NCI-H526 treated with DMSO at 0.1 percent for 48 hours (cell line): ENCODE data around the gene COPS7A.

ENCODE experiments used
- DNase-seq: peaks from one replicate; lab custom pipeline; 2025; lab: John Stamatoyannopoulos, UW

The COPS7A gene

DNA sequence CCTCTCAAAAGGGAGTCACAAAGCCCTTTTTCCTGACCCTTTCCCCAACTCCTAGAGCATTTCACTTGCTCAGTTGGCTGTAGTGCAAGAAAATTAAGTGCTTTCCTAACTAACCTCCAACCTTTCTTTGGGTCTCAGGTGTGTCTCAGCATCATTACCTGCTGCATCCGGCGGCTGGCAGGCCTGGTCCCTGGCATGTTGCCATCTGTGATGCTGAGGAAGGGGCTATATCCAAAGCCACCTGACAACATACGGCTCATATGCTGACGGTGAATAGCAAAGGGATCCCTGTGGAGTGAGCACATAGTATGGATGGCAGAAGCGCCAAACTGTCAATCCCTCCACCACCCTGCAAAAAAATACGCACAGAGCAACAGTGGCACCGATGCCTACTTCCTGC is 27.9 kb downstream of the COPS7A start:
- no peak for DNase-seq

GRCh38 chr12:6752167-6752920 is 28.5 kb downstream of the COPS7A start:
- no peak for DNase-seq

DNA sequence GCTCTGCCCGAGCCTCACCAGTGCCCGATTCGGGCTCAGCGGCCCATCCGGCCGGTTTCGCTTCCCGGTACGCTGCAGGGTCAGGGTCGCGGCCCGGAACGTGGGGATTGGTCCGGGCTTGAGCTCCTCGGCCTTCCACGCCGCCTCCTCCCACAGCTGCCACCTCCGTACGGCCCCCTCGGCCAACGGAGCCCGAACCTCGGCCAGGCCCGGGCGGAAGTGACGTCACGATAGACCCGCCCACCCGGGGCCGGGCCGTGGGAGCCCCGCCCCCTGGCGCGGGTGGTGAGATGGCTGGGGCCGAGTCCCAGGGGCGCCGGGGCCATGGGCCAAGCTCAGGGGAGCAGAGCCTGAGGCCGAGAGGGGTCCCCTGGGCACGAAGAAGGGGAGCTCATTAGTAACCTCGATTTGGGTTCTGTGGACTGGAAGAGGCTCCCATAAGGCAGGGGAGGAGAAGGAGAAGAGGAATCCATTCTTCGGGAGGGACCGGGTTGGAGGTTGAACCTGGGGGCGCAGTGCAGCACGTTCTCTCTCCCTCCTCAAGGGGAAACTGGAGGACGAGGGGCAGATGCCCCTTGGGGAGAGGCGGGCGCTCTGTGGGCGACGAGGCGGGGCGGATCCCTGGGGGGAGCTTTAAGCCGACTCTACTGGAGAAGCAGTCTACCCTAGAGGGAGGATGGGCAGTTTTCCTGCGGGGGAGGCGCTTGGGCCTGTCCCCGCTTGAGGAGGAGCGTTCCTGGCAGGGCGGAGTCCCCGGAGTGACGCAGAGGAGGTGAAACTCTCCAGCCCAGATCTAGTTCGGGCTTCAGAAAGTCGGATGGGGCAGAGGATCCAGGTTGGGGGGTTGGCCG is 29.3 kb downstream of the COPS7A start, which contains the start of gene MLF2:
TSS of gene MLF2 (minus strand) at position 221 of the 851 bp plus-strand sequence. CDS start 807 bp downstream, outside the sequence.
- peak; percentile 91 for DNase-seq

GRCh38 chr12:6753772-6754356 is 30.0 kb downstream of the COPS7A start:
- DNase-seq = no peak

- DNase-seq = no peak
Observed at GRCh38 chr12:6754411-6754810, 30.6 kb downstream of the COPS7A start.

GRCh38 chr12:6757028-6757690 is 33.3 kb downstream of the COPS7A start:
- DNase-seq = no peak

- no peak for DNase-seq
Observed at GRCh38 chr12:6758506-6759095, 34.8 kb downstream of the COPS7A start.

GRCh38 chr12:6759741-6760140 is 35.9 kb downstream of the COPS7A start:
- DNase-seq = no peak

- no peak for DNase-seq
Observed at GRCh38 chr12:6763380-6763779, 39.5 kb downstream of the COPS7A start.

DNA sequence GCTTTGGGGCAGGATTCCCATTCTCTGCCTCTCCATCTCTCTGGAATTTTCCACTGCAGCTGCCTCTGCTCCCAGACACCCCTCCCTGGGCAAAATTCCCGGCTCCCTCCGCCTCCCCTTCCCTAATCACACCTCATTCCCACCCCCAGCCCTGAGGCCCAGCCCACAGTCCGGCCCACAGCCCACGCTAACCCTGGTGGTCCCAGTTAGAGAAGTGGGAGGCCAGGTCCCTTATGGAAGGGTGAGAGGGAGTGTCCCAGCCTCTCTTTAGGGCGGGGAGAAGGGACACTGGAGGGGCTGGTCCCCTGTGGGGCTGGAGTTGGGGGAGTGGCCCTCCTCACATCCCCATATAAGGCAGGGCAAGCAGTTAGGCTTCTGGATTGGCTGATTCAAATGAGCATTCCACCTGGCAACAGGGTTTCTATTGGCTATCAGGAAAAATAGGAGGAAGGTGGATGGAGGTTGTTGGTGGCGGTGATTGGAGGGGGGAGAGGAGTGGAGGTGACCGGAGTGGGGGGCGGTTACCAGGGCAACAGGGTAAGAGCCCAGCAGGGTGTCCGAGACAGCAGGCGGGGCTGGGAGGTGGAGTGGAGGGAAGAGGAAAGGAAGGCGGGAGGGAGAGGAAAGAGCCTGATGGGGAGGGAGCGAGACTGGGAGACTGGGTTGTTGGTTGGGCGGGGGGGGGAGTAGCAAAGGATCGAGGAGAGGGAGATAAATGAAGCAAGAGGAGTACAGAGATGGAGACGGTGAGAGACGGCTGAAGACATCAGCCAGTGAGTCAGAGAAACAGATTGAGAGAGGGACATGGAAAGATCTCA is 40.4 kb downstream of the COPS7A start:
- peak; percentile 99 for DNase-seq

DNA sequence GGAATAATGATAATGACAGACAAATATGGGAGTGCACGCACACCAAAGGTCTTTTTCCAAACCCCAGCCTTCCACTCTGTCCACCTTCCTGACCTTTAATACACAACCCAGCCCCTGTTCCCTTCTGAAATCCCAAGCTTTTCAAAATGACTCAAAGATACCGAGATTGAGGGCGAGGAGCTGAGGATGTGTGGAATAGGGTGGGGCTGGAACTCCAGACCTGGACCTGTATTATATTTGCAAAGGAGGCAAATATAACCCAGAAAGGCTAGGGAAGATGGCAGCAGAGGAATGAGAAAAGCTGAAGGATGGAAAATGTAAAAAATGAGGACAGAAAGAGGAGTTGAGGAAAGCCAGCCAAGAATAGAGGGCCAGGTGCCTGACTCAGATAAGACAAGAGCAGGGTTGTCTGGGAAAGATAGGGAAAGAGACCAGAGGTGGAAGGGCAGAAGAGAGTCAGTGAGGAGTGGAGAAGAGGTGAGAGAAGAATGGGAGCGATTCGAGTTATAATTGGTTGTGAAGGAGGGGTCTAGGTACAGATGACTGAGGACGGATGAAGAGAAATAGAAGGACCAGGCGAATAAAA is 41.3 kb downstream of the COPS7A start:
- peak; percentile 13 for DNase-seq

- peak; percentile 78 for DNase-seq
Observed at GRCh38 chr12:6765634-6766581, 42.1 kb downstream of the COPS7A start, which contains the start of gene PTMS. TSS of gene PTMS (plus strand) at chr12:6766363. CDS start at chr12:6766706, 343 bp downstream.

- DNase-seq = peak; percentile 23
Observed at GRCh38 chr12:6766651-6767349, 43.0 kb downstream of the COPS7A start.

DNA sequence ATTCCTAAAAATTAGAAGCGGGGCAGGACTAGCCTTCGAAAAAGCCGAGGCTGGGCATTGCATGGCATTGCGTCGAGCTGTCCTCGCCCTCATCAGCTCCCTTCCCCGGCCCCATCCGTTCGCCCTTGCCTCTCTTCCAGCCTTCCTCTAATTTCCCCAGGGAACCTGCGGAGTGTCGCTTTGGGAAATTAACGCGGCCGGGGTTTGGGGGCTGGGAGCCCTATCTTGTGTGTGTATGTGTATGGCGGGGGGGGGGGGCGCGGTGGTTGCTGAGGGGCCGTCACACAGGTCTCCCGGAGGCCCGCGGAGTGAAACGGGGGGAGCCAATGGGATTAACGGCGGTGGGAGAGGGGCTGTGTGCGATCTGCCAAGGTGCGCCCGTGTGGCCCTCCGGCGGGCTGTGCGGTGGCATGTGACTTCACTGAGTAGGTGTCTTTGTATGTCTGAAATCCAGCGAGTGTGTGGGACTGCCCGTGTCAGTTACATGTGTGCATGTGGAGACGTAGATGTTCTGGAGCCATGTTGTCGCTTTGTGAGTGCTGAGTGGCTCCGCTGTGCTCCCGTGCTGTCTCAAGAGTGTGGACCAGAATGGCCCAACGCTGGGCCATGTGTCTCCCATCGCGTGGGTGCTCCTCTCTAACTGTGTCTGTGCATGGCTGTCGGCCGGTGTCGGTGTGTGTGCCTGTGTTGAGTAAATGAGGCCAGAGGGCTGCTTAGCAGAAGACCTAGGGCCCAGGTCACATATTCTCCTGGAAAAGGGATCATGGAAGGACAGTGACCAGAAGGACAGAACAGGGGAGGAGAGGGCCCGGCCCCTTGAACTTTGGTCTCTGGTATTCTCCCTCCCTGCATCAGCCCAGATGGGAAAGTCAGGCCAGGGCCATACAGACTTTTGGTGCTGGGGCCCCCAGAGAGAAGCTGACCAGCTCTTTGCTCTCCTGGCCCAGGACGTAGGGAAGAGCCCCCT is 43.8 kb downstream of the COPS7A start:
- DNase-seq = peak; percentile 37

DNA sequence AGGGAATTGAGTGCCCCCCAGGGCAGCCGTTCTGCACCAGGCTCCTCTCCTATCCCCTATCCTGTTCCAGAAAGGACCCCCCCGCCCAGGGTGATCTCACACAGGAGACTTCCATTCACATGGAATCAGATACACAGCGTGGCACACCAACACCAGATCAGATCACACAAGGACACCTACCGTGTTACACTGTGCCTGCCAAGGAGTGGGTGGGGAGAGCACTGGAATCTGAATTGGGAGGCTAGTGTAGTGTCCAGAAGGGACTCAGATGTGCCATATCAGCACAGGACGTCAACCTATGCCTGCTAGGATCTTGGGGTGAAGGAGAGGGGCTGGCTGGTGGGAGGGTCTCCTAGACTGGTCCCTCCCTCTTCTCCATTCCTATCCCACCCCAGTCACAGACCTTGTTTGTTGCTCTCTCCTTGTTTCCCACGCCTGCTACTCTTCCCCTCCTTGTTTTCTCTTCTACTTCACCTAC is 44.6 kb downstream of the COPS7A start:
- DNase-seq = no peak

- peak; percentile 2 for DNase-seq
Observed at GRCh38 chr12:6768990-6769389, 45.1 kb downstream of the COPS7A start.

- DNase-seq = no peak
Observed at GRCh38 chr12:6769666-6770065, 45.8 kb downstream of the COPS7A start.
